ENCODE results near the gene OPN1SW. TPM values are rescaled to one million over a fixed set of nuclear protein-coding genes. Genes with fewer than 3 reads are reported as not detected.
A peak's percentile ranks its signal among the peaks of the same experiment; 100 is the strongest.

OPN1SW gene
- total and polyA plus RNA-seq, 9 of the 15 experiments (the other 6 are each of a cell fraction or from before 2014, with no cell fraction given) = 0.84 to 1.0 TPM; not detected in 7

DNA sequence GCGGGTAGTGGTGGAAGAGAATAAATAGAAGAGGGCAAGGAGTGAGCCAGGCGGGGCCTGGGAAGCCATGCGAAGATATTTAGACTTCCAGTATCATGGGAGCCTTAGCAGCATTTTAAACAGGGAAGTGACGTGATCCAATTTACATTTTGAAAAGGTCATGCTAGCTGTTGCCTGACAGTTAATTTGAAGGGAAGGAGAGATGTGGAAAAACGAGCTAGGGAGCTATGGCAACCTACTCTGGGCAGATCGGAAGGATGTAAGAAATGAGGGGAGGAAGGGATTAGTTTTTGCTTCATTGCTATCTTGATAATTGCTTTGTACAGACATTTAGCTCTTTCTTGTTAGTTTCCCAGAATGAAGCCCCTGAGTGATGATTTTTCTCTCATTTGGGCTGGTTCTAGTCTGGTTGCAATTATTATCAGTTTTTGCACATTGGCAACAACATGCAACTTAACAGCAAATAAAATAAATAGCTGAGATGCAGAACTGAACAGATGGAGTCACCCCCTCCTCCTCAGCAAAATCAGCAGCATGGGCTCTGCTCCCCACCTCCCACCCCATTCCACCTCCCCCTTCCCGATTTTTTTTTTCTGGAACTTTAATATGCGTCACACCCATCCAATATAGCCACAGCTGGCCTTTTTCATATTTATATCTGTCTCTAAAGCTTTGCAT lies 49.4 kb downstream of the OPN1SW start:
- Histone ChIP-seq H3K4me3 (no peak overlapping the region), H3K4me2 (ENCODE audit: insufficient read depth, low read length) (peak overlapping the region; percentile 1; the same call in 1 of the 2 replicates), H3K9ac (ENCODE audit: insufficient read depth in 1 of 2, low read depth in 2 of 2, low read length in 2 of 2) (no peak overlapping the region), H3K27me3 (ENCODE audit: control insufficient read depth in 2 of 2, insufficient read depth in 2 of 2, low read length in 2 of 2) (peaks cover 5 to 6% of the 10 kb centered on the region in 2 experiments; a peak in 1 of 5 replicates), H3K79me2 (ENCODE audit: control insufficient read depth, insufficient read depth, low read length) (no peaks in the 10 kb centered on the region), H3K27ac (ENCODE audit: extremely low read depth, low read depth, low read length) (no peak overlapping the region), H3K4me1 (replicated peaks in 1 of 2; ENCODE audit: control insufficient read depth in 2 of 2, insufficient read depth in 2 of 2, low read length in 2 of 2) (peaks cover 3 to 7% of the 10 kb centered on the region in 2 experiments), H3K36me3 (ENCODE audit: control insufficient read depth, insufficient read depth, low read length) (no peaks in the 10 kb centered on the region), H3K9me1 (ENCODE audit: control insufficient read depth, insufficient read depth, low read length) (no peaks in the 10 kb centered on the region), H4K20me1 (replicated peaks; ENCODE audit: control insufficient read depth, insufficient read depth, low read length) (no peaks in the 10 kb centered on the region), H3K9me3 (replicated peaks; ENCODE audit: control insufficient read depth, insufficient read depth, low read depth, low read length) (no peaks in the 10 kb centered on the region), H2AFZ (ENCODE audit: low read depth, low read length) (peak overlapping the region; percentile 79)
- in situ Hi-C loops (cut with MboI) = no loop called here
- 43% methylated on average over 8 of the region's 8 CpGs for WGBS (ENCODE audit: insufficient coverage, low coverage, missing lambda C conversion rate)
- BruUV-seq (replicated peaks) = no TSS peak
- ATAC-seq (no peak), DNase-seq (ENCODE audit: extremely low read depth in 1 of 4, low spot score in 3 of 4) (no peak), FAIRE-seq (no peak)
- ChIA-PET POLR2A (interaction anchor here (0.6 to 16.5 kb wide), 5 partner anchors 13 to 612 kb away, joined by 3 to 242 read pairs (median 5); partner anchors contain the start of gene CALU), CTCF (ENCODE audit: low intra/inter-chr PET ratio) (no interaction called here)
- intact Hi-C loops (cut with micrococcal nuclease) = no loop called here
- no peak for TF ChIP-seq ZFP36 (IDR thresholded peaks at IDR 0.05; ENCODE audit: low read depth, low read length, partially characterized antibody)
- TF ChIP-seq, protein P1, sequence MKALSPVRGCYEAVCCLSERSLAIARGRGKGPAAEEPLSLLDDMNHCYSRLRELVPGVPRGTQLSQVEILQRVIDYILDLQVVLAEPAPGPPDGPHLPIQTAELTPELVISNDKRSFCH (CRISPR knock-in tag; IDR thresholded peaks at IDR 0.05) = no peak
- TF ChIP-seq, protein P1 (tag; IDR thresholded peaks at IDR 0.05) = peak; percentile 86; the same call in 1 of the 2 replicates
- TF ChIP-seq ETS2 (tag; IDR thresholded peaks at IDR 0.05; ENCODE audit: borderline replicate concordance, poor library complexity, severe bottlenecking) = no peak
- peak; percentile 53; the same call in 1 of the 2 replicates for TF ChIP-seq RFX1 (IDR thresholded peaks at IDR 0.05)
- TF ChIP-seq, protein P2, sequence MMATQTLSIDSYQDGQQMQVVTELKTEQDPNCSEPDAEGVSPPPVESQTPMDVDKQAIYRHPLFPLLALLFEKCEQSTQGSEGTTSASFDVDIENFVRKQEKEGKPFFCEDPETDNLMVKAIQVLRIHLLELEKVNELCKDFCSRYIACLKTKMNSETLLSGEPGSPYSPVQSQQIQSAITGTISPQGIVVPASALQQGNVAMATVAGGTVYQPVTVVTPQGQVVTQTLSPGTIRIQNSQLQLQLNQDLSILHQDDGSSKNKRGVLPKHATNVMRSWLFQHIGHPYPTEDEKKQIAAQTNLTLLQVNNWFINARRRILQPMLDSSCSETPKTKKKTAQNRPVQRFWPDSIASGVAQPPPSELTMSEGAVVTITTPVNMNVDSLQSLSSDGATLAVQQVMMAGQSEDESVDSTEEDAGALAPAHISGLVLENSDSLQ (IDR thresholded peaks at IDR 0.05) = 0 out of 2 replicates have a peak, but pooled peaks have one; percentile 34
- no peak for TF ChIP-seq ATF6 (CRISPR knock-in tag; IDR thresholded peaks at IDR 0.05)
- no peak for TF ChIP-seq RBFOX2 (IDR thresholded peaks at IDR 0.05; ENCODE audit: low read depth, low read length)
- TF ChIP-seq ESRRA (IDR thresholded peaks at IDR 0.05; ENCODE audit: borderline replicate concordance, low read depth) = no peak
- TF ChIP-seq SPI1 (IDR thresholded peaks at IDR 0.05; ENCODE audit: borderline replicate concordance, low read depth, low read length) = 0 out of 2 replicates have a peak, but pooled peaks have one; percentile 0
- no peak for TF ChIP-seq SMC3 (conservative IDR thresholded peaks at IDR 0.05; ENCODE audit: insufficient read depth, low read depth, low read length)
- no peak for TF ChIP-seq TFE3 (CRISPR knock-in tag; IDR thresholded peaks at IDR 0.05)
- no peak for TF ChIP-seq ZBTB8A (IDR thresholded peaks at IDR 0.05; ENCODE audit: partially characterized antibody)
- TF ChIP-seq ETV1 (tag; conservative IDR thresholded peaks at IDR 0.05; ENCODE audit: low read depth) = peak; percentile 7; the same call in 1 of the 2 replicates
- TF ChIP-seq, protein P3, sequence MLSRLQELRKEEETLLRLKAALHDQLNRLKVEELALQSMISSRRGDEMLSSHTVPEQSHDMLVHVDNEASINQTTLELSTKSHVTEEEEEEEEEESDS (CRISPR knock-in tag; IDR thresholded peaks at IDR 0.05) = no peak

All from K562 (cell line).